Caco-2 (cell line): Measurements from ENCODE around the gene L3MBTL2. TPM values are rescaled to one million over a fixed set of nuclear protein-coding genes. Genes with fewer than 3 reads are reported as not detected.

Experiments
- BruUV-seq: library from RNA; stranded (reverse); fragments of 400-500 nt; replicated peaks from 2 replicates; lab custom pipeline; 2021; lab: Mats Ljungman, UMichigan
- CTCF ChIA-PET: fragments of 300-600 bp; sonication (Branson Sonifier 250); formaldehyde crosslinking; loops from one replicate; lab custom pipeline; 2022; ENCODE audit warnings: antibody characterized with exemption; lab: Charles Lee
- POLR2A ChIA-PET: fragments of 300-600 bp; sonication (Branson Sonifier 250); formaldehyde crosslinking; loops from one replicate; lab custom pipeline; 2022; ENCODE audit warnings: antibody characterized with exemption; lab: Charles Lee
- DNase-seq, 2 experiments: peaks; one replicate each; pipeline versions ENCODE4 v3.0.0 to v3.0.0-alpha.2; 2020 to 2022
- H3K27me3 ChIP-seq: replicated peaks from 2 replicates; pipeline ENCODE4 v1.6.0; 2011; ENCODE audit warnings: low read length; ENCODE audit not compliant: control insufficient read depth, insufficient read depth
- H3K36me3 ChIP-seq: 2 replicates; pipeline ENCODE4 v1.5.1; 2011; ENCODE audit warnings: low read length; ENCODE audit not compliant: control insufficient read depth, insufficient read depth
- H3K4me1 ChIP-seq: fragments of 250-450 bp; sonication (Bioruptor Pico); 2 replicates; pipeline ENCODE4 v1.5.1; 2020; ENCODE audit warnings: mild to moderate bottlenecking
- H3K4me3 ChIP-seq: 2 replicates; pipeline ENCODE4 v1.5.1; 2011; ENCODE audit warnings: low read depth, mild to moderate bottlenecking, control low read depth, low read length
- H3K9me3 ChIP-seq: fragments of 250-450 bp; sonication (Bioruptor Pico); 2 replicates; pipeline ENCODE4 v1.5.1; 2020; ENCODE audit warnings: mild to moderate bottlenecking, moderate library complexity
- H3K27ac Mint-ChIP-seq: one replicate; pipeline ENCODE4 v1.8.0; 2022; ENCODE audit warnings: mixed read lengths; ENCODE audit not compliant: unreplicated experiment
- H3K27me3 Mint-ChIP-seq: one replicate; pipeline ENCODE4 v1.8.0; 2022; ENCODE audit warnings: mixed read lengths; ENCODE audit not compliant: insufficient read depth, unreplicated experiment
- H3K36me3 Mint-ChIP-seq: one replicate; pipeline ENCODE4 v1.8.0; 2022; ENCODE audit warnings: mild to moderate bottlenecking, mixed read lengths; ENCODE audit not compliant: insufficient read depth, unreplicated experiment
- H3K4me1 Mint-ChIP-seq: one replicate; pipeline ENCODE4 v1.8.0; 2022; ENCODE audit warnings: low read depth, mixed read lengths; ENCODE audit not compliant: unreplicated experiment
- H3K4me3 Mint-ChIP-seq: one replicate; pipeline ENCODE4 v1.8.0; 2022; ENCODE audit warnings: mild to moderate bottlenecking, moderate library complexity, mixed read lengths; ENCODE audit not compliant: unreplicated experiment
- H3K9me3 Mint-ChIP-seq: one replicate; pipeline ENCODE4 v1.8.0; 2022; ENCODE audit warnings: mixed read lengths; ENCODE audit not compliant: unreplicated experiment
- CTCF ChIP-seq, 2 experiments: fragments of 200-600 bp in 1 of 2; IDR thresholded peaks; 1 replicate in 1 of 2; 2 replicates in 1 of 2; pipeline versions ENCODE4 v1.5.1 to v1.8.0; 2011 to 2022; ENCODE audit warnings: antibody characterized with exemption in 1 of 2, control low read depth in 1 of 2, inconsistent platforms in 1 of 2, low read depth in 1 of 2, low read length in 1 of 2, mild to moderate bottlenecking in 1 of 2, moderate library complexity in 1 of 2; ENCODE audit not compliant: insufficient read depth in 1 of 2, severe bottlenecking in 1 of 2, unreplicated experiment in 1 of 2
- intact Hi-C: fragments of 100-400 bp; cut with micrococcal nuclease; formaldehyde crosslinking; loops from one replicate; pipeline ENCODE4 v1.10.0; 2022; ENCODE audit not compliant: unreplicated experiment
- total RNA-seq: library from RNA; stranded (reverse); gene quantifications from 2 replicates; pipeline ENCODE4 v1.2.3, GENCODE V29; 2022

Gene L3MBTL2
- total RNA-seq, 1 experiment from 2014 or later = 24.3 TPM

GRCh38 chr22:41222846-41223507 lies 17.9 kb downstream of the L3MBTL2 start:
- H3K36me3 Mint-ChIP-seq = peaks cover 54% of the 10 kb centered on the region
- POLR2A ChIA-PET = interaction anchor here (0.6 kb wide), 1 partner anchor 434 kb away, joined by 3 read pairs; no protein-coding TSS in a partner anchor

GRCh38 chr22:41223535-41223934 lies 18.4 kb downstream of the L3MBTL2 start:
- Mint-ChIP-seq H3K4me3 (no peak overlapping the region), H3K9me3 (no peaks in the 10 kb centered on the region), H3K27me3 (no peaks in the 10 kb centered on the region), H3K4me1 (no peaks in the 10 kb centered on the region), H3K36me3 (peaks cover 55% of the 10 kb centered on the region), H3K27ac (no peak overlapping the region)
- no peak for TF ChIP-seq CTCF (IDR thresholded peaks at IDR 0.05; ENCODE audit: insufficient read depth in 1 of 2, low read depth in 1 of 2, low read length in 1 of 2, severe bottlenecking in 1 of 2, unreplicated experiment in 1 of 2)
- intact Hi-C loops = no loop called here
- Histone ChIP-seq H3K9me3 (no peaks in the 10 kb centered on the region), H3K4me1 (no peaks in the 10 kb centered on the region), H3K27me3 (no peaks in the 10 kb centered on the region), H3K36me3 (no peaks in the 10 kb centered on the region), H3K4me3 (no peak overlapping the region)
- ChIA-PET POLR2A (interaction anchor here (0.6 kb wide), 1 partner anchor 433 kb away, joined by 3 read pairs; no protein-coding TSS in a partner anchor), CTCF (no interaction called here)
- DNase-seq = no peak
- BruUV-seq = no TSS peak

More at GRCh38 chr22:41222846-41223507, 17.9 kb downstream of the L3MBTL2 start:
- H3K4me3 Mint-ChIP-seq = no peak overlapping the region
- CTCF ChIA-PET = no interaction called here
- intact Hi-C loops = no loop called here
- Histone ChIP-seq H3K4me1 (no peaks in the 10 kb centered on the region), H3K27me3 (no peaks in the 10 kb centered on the region), H3K36me3 (no peaks in the 10 kb centered on the region), H3K9me3 (no peaks in the 10 kb centered on the region), H3K4me3 (no peak overlapping the region)
- no peak for DNase-seq
- BruUV-seq = no TSS peak
- H3K27me3 Mint-ChIP-seq = no peaks in the 10 kb centered on the region
- no peak overlapping the region for H3K27ac Mint-ChIP-seq
- H3K9me3 Mint-ChIP-seq = no peaks in the 10 kb centered on the region
- TF ChIP-seq CTCF (IDR thresholded peaks at IDR 0.05; ENCODE audit: insufficient read depth in 1 of 2, low read depth in 1 of 2, low read length in 1 of 2, severe bottlenecking in 1 of 2, unreplicated experiment in 1 of 2) = no peak
- no peaks in the 10 kb centered on the region for H3K4me1 Mint-ChIP-seq

- CTCF ChIA-PET = no interaction called here
- Histone ChIP-seq H3K4me3 (no peak overlapping the region), H3K9me3 (no peaks in the 10 kb centered on the region), H3K4me1 (no peaks in the 10 kb centered on the region), H3K36me3 (no peaks in the 10 kb centered on the region), H3K27me3 (no peaks in the 10 kb centered on the region)
- Mint-ChIP-seq H3K4me1 (no peaks in the 10 kb centered on the region), H3K9me3 (no peaks in the 10 kb centered on the region), H3K36me3 (peaks cover 27% of the 10 kb centered on the region), H3K27me3 (no peaks in the 10 kb centered on the region), H3K4me3 (no peak overlapping the region), H3K27ac (no peak overlapping the region)
- POLR2A ChIA-PET = no interaction called here
- TF ChIP-seq CTCF (IDR thresholded peaks at IDR 0.05; ENCODE audit: insufficient read depth in 1 of 2, low read depth in 1 of 2, low read length in 1 of 2, severe bottlenecking in 1 of 2, unreplicated experiment in 1 of 2) = no peak
- intact Hi-C loops = no loop called here
- DNase-seq = no peak
- no TSS peak for BruUV-seq
Measured at GRCh38 chr22:41226723-41227655, 21.9 kb downstream of the L3MBTL2 start.
